BLaER1 treated with 17β-estradiol and CSF1 and Interleukin-3, amounts not matched to agents 10 nM and 100 nM (cell line): ENCODE data around the gene CCDC13.

Source experiments
- H3K27ac ChIP-seq, 11 experiments: shearing (Covaris generic); formaldehyde crosslinking; 2 replicates each; pipeline ENCODE4 v1.8.1; 2022
- H3K27me3 ChIP-seq, 11 experiments: shearing (Covaris generic); formaldehyde crosslinking; 2 replicates each; pipeline ENCODE4 v1.8.1; 2022
- H3K36me3 ChIP-seq, 11 experiments: shearing (Covaris generic); formaldehyde crosslinking; 2 replicates each; pipeline ENCODE4 v1.8.1; 2022
- H3K4me1 ChIP-seq, 10 experiments: shearing (Covaris generic); formaldehyde crosslinking; 2 replicates each; pipeline ENCODE4 v1.8.1; 2022
- H3K4me2 ChIP-seq, 11 experiments: shearing (Covaris generic); formaldehyde crosslinking; 2 replicates each; pipeline ENCODE4 v1.8.1; 2022
- H3K4me3 ChIP-seq, 10 experiments: shearing (Covaris generic); formaldehyde crosslinking; 2 replicates each; pipeline ENCODE4 v1.8.1; 2022
- H3K9ac ChIP-seq, 11 experiments: shearing (Covaris generic); formaldehyde crosslinking; 2 replicates each; pipeline ENCODE4 v1.8.1; 2022
- H3K9me3 ChIP-seq, 11 experiments: shearing (Covaris generic); formaldehyde crosslinking; replicated peaks in 1 of 11; 2 replicates each; pipeline ENCODE4 v1.8.1; 2022
- H4K20me1 ChIP-seq, 11 experiments: shearing (Covaris generic); formaldehyde crosslinking; 2 replicates each; pipeline ENCODE4 v1.8.1; 2022
- Cebpa-rat ChIP-seq, 11 experiments: shearing (Covaris generic); IDR thresholded peaks; 2 replicates each; pipeline ENCODE4 v1.8.1; 2022

CCDC13 gene

GRCh38 chr3:42780892-42781700 lies 8.0 kb upstream of the CCDC13 start:
- Histone ChIP-seq H3K4me1 (peaks cover 0 to 7% (median 0%) of the 10 kb centered on the region in 10 experiments; a peak in 1 of 20 replicates), H3K27ac (no peak overlapping the region), H3K36me3 (peaks cover 23 to 82% (median 46%) of the 10 kb centered on the region in 11 experiments), H3K27me3 (no peaks in the 10 kb centered on the region), H3K4me2 (no peak overlapping the region), H3K9me3 (no peaks in the 10 kb centered on the region), H3K4me3 (no peak overlapping the region), H3K9ac (no peak overlapping the region), H4K20me1 (peaks cover 0 to 25% (median 8%) of the 10 kb centered on the region in 11 experiments; a peak in 11 of 22 replicates)
- no peak for TF ChIP-seq Cebpa-rat (IDR thresholded peaks at IDR 0.05)

GRCh38 chr3:42780398-42780797 lies 7.3 kb upstream of the CCDC13 start:
- no peaks in the 10 kb centered on the region for H3K9me3 ChIP-seq
- H3K36me3 ChIP-seq, result peaks cover 17 to 79% (median 39%) of the 10 kb centered on the region in 11 experiments; a peak in 21 of 22 replicates
- peaks cover 0 to 7% (median 0%) of the 10 kb centered on the region in 10 experiments; a peak in 1 of 20 replicates for H3K4me1 ChIP-seq
- H3K4me3 ChIP-seq, result no peak overlapping the region
- TF ChIP-seq Cebpa-rat (IDR thresholded peaks at IDR 0.05), result no peak
- no peak overlapping the region for H3K27ac ChIP-seq
- no peaks in the 10 kb centered on the region for H3K27me3 ChIP-seq
- no peak overlapping the region for H3K4me2 ChIP-seq
- no peak overlapping the region for H3K9ac ChIP-seq
- H4K20me1 ChIP-seq, result peaks cover 0 to 22% (median 8%) of the 10 kb centered on the region in 11 experiments; a peak in 11 of 22 replicates

GRCh38 chr3:42778644-42779043 lies 5.6 kb upstream of the CCDC13 start:
- peaks cover 3 to 8% (median 5%) of the 10 kb centered on the region in 10 experiments; a peak in 17 of 20 replicates for H3K4me1 ChIP-seq
- peaks cover 7 to 65% (median 29%) of the 10 kb centered on the region in 11 experiments; a peak in 20 of 22 replicates for H3K36me3 ChIP-seq
- no peaks in the 10 kb centered on the region for H3K9me3 ChIP-seq
- no peaks in the 10 kb centered on the region; a peak in 1 of 22 replicates for H3K27me3 ChIP-seq
- H3K4me2 ChIP-seq, result no peak overlapping the region
- no peak for TF ChIP-seq Cebpa-rat (IDR thresholded peaks at IDR 0.05)
- no peak overlapping the region for H3K4me3 ChIP-seq
- H4K20me1 ChIP-seq, result peaks cover 0 to 19% (median 6%) of the 10 kb centered on the region in 11 experiments; a peak in 10 of 22 replicates
- H3K9ac ChIP-seq, result no peak overlapping the region
- H3K27ac ChIP-seq, result no peak overlapping the region

- Histone ChIP-seq H3K9me3 (peaks cover 0 to 16% (median 11%) of the 10 kb centered on the region in 11 experiments; a peak in 14 of 22 replicates), H3K36me3 (peaks cover 0 to 27% (median 11%) of the 10 kb centered on the region in 11 experiments; a peak in 10 of 22 replicates), H3K4me2 (peak overlapping the region; percentile 73 to 95 (median 88)), H4K20me1 (no peaks in the 10 kb centered on the region), H3K27me3 (no peaks in the 10 kb centered on the region; a peak in 1 of 22 replicates), H3K4me1 (peaks cover 12 to 20% (median 16%) of the 10 kb centered on the region in 10 experiments), H3K9ac (peak overlapping the region; percentile 69 to 92 (median 77); a peak in 21 of 22 replicates), H3K27ac (peak overlapping the region; percentile 29 to 97 (median 79); a peak in 20 of 22 replicates), H3K4me3 (peak overlapping the region; percentile 56 to 72 (median 62))
- TF ChIP-seq Cebpa-rat (IDR thresholded peaks at IDR 0.05), result no peak
Observed at GRCh38 chr3:42773409-42773751, 327 bp upstream of the CCDC13 start.

- Histone ChIP-seq H3K4me1 (peaks cover 12 to 23% (median 16%) of the 10 kb centered on the region in 10 experiments), H3K36me3 (peaks cover 0 to 7% (median under 1%) of the 10 kb centered on the region in 11 experiments; a peak in 7 of 22 replicates), H3K27me3 (no peaks in the 10 kb centered on the region; a peak in 1 of 22 replicates), H3K27ac (no peak overlapping the region), H4K20me1 (no peaks in the 10 kb centered on the region), H3K9me3 (peaks cover 0 to 16% (median 11%) of the 10 kb centered on the region in 11 experiments; a peak in 14 of 22 replicates), H3K9ac (no peak overlapping the region), H3K4me2 (no peak overlapping the region), H3K4me3 (no peak overlapping the region)
- TF ChIP-seq Cebpa-rat (IDR thresholded peaks at IDR 0.05), result no peak
Observed at GRCh38 chr3:42771271-42771670, 1.8 kb downstream of the CCDC13 start.

- no peaks in the 10 kb centered on the region for H3K36me3 ChIP-seq
- H3K9ac ChIP-seq, result no peak overlapping the region
- no peak for TF ChIP-seq Cebpa-rat (IDR thresholded peaks at IDR 0.05)
- no peak overlapping the region for H3K4me2 ChIP-seq
- no peaks in the 10 kb centered on the region; a peak in 1 of 22 replicates for H3K27me3 ChIP-seq
- no peaks in the 10 kb centered on the region for H4K20me1 ChIP-seq
- no peak overlapping the region for H3K4me3 ChIP-seq
- peaks cover 12 to 30% (median 16%) of the 10 kb centered on the region in 10 experiments for H3K4me1 ChIP-seq
- H3K27ac ChIP-seq, result no peak overlapping the region
- peaks cover 0 to 16% (median 11%) of the 10 kb centered on the region in 11 experiments; a peak in 14 of 22 replicates for H3K9me3 ChIP-seq
Observed at GRCh38 chr3:42769477-42770131, 3.4 kb downstream of the CCDC13 start.

- Histone ChIP-seq H3K9ac (no peak overlapping the region), H4K20me1 (no peaks in the 10 kb centered on the region), H3K4me1 (peaks cover 0 to 49% (median 18%) of the 10 kb centered on the region in 10 experiments; a peak in 12 of 20 replicates), H3K27ac (0 out of 22 replicates have a peak overlapping the region, but pooled peaks of 1 of the 11 experiments have one; percentile 19), H3K4me2 (peak overlapping the region in 1 of 11 experiments; percentile 18; a peak in 1 of 22 replicates), H3K27me3 (no peaks in the 10 kb centered on the region), H3K4me3 (no peak overlapping the region), H3K9me3 (peaks cover 0 to 13% (median 4%) of the 10 kb centered on the region in 11 experiments; a peak in 13 of 22 replicates), H3K36me3 (no peaks in the 10 kb centered on the region)
- no peak for TF ChIP-seq Cebpa-rat (IDR thresholded peaks at IDR 0.05)
Observed at GRCh38 chr3:42764561-42765295, 8.3 kb downstream of the CCDC13 start.

- 0 out of 22 replicates have a peak overlapping the region, but pooled peaks of 1 of the 11 experiments have one; percentile 19 for H3K27ac ChIP-seq
- H4K20me1 ChIP-seq, result no peaks in the 10 kb centered on the region
- H3K4me1 ChIP-seq, result peaks cover 0 to 49% (median 18%) of the 10 kb centered on the region in 10 experiments; a peak in 12 of 20 replicates
- H3K4me3 ChIP-seq, result no peak overlapping the region
- no peak overlapping the region; a peak in 1 of 22 replicates for H3K4me2 ChIP-seq
- TF ChIP-seq Cebpa-rat (IDR thresholded peaks at IDR 0.05), result no peak
- H3K27me3 ChIP-seq, result no peaks in the 10 kb centered on the region
- peaks cover 0 to 9% (median 0%) of the 10 kb centered on the region in 11 experiments; a peak in 1 of 22 replicates for H3K9me3 ChIP-seq
- H3K9ac ChIP-seq, result no peak overlapping the region
- no peaks in the 10 kb centered on the region for H3K36me3 ChIP-seq
Observed at GRCh38 chr3:42764115-42764514, 8.9 kb downstream of the CCDC13 start.
